ENCODE measurements around the gene CD69. TPM values are rescaled to one million over a fixed set of nuclear protein-coding genes. Genes with fewer than 3 reads are reported as not detected.

The CD69 gene
- total RNA-seq, 1 experiment from 2014 or later = 2.6 TPM

- CTCF ChIA-PET = interaction anchor here (0.7 to 1.3 kb wide), 3 partner anchors 19 to 51 kb away, joined by 3 to 6 read pairs (median 4); no protein-coding TSS in a partner anchor
- H3K27ac Mint-ChIP-seq (ENCODE audit: unreplicated experiment) = peak overlapping the region; percentile 53
- no peak for DNase-seq
- H3K27me3 Mint-ChIP-seq (ENCODE audit: unreplicated experiment) = no peaks in the 10 kb centered on the region
- no peak for TF ChIP-seq CTCF (IDR thresholded peaks at IDR 0.05; ENCODE audit: unreplicated experiment)
- intact Hi-C loops (cut with micrococcal nuclease; ENCODE audit: unreplicated experiment) = no loop called here
- H3K4me1 Mint-ChIP-seq (ENCODE audit: low read depth, unreplicated experiment) = peaks cover 41% of the 10 kb centered on the region
- H3K4me3 Mint-ChIP-seq (ENCODE audit: low read depth, unreplicated experiment) = no peak overlapping the region
- no peaks in the 10 kb centered on the region for H3K36me3 Mint-ChIP-seq (ENCODE audit: insufficient read depth, unreplicated experiment)
- BruUV-seq (replicated peaks) = no TSS peak
- H3K9me3 Mint-ChIP-seq (ENCODE audit: low read depth, unreplicated experiment) = no peaks in the 10 kb centered on the region
Observed at GRCh38 chr12:9793779-9794395, 33.2 kb upstream of the CD69 start.

- no peaks in the 10 kb centered on the region for H3K36me3 Mint-ChIP-seq (ENCODE audit: insufficient read depth, unreplicated experiment)
- peaks cover 41% of the 10 kb centered on the region for H3K4me1 Mint-ChIP-seq (ENCODE audit: low read depth, unreplicated experiment)
- peak overlapping the region; percentile 53 for H3K27ac Mint-ChIP-seq (ENCODE audit: unreplicated experiment)
- H3K27me3 Mint-ChIP-seq (ENCODE audit: unreplicated experiment) = no peaks in the 10 kb centered on the region
- H3K9me3 Mint-ChIP-seq (ENCODE audit: low read depth, unreplicated experiment) = no peaks in the 10 kb centered on the region
- H3K4me3 Mint-ChIP-seq (ENCODE audit: low read depth, unreplicated experiment) = no peak overlapping the region
- intact Hi-C loops (cut with micrococcal nuclease; ENCODE audit: unreplicated experiment) = no loop called here
- DNase-seq = no peak
- TF ChIP-seq CTCF (IDR thresholded peaks at IDR 0.05; ENCODE audit: unreplicated experiment) = no peak
- BruUV-seq (replicated peaks) = no TSS peak
- CTCF ChIA-PET = interaction anchor here (0.7 to 1.0 kb wide), 2 partner anchors 18 to 41 kb away, joined by 4 read pairs; no protein-coding TSS in a partner anchor
Observed at GRCh38 chr12:9792961-9793617, 32.4 kb upstream of the CD69 start.

GRCh38 chr12:9792185-9792900 lies 31.6 kb upstream of the CD69 start:
- Mint-ChIP-seq H3K36me3 (ENCODE audit: insufficient read depth, unreplicated experiment) (no peaks in the 10 kb centered on the region), H3K4me3 (ENCODE audit: low read depth, unreplicated experiment) (no peak overlapping the region), H3K27me3 (ENCODE audit: unreplicated experiment) (no peaks in the 10 kb centered on the region), H3K9me3 (ENCODE audit: low read depth, unreplicated experiment) (no peaks in the 10 kb centered on the region), H3K27ac (ENCODE audit: unreplicated experiment) (peak overlapping the region; percentile 53), H3K4me1 (ENCODE audit: low read depth, unreplicated experiment) (peaks cover 47% of the 10 kb centered on the region)
- BruUV-seq (replicated peaks) = no TSS peak
- TF ChIP-seq CTCF (IDR thresholded peaks at IDR 0.05; ENCODE audit: unreplicated experiment) = no peak
- intact Hi-C loops (cut with micrococcal nuclease; ENCODE audit: unreplicated experiment) = no loop called here
- CTCF ChIA-PET = interaction anchor here (0.7 to 1.0 kb wide), 2 partner anchors 17 to 40 kb away, joined by 4 read pairs; no protein-coding TSS in a partner anchor
- no peak for DNase-seq

GRCh38 chr12:9786726-9787717 lies 26.3 kb upstream of the CD69 start:
- Mint-ChIP-seq H3K27ac (ENCODE audit: unreplicated experiment) (no peak overlapping the region), H3K4me1 (ENCODE audit: low read depth, unreplicated experiment) (peaks cover 25% of the 10 kb centered on the region), H3K4me3 (ENCODE audit: low read depth, unreplicated experiment) (no peak overlapping the region), H3K9me3 (ENCODE audit: low read depth, unreplicated experiment) (peaks cover 3% of the 10 kb centered on the region), H3K27me3 (ENCODE audit: unreplicated experiment) (no peaks in the 10 kb centered on the region), H3K36me3 (ENCODE audit: insufficient read depth, unreplicated experiment) (no peaks in the 10 kb centered on the region)
- no peak for DNase-seq
- TF ChIP-seq CTCF (IDR thresholded peaks at IDR 0.05; ENCODE audit: unreplicated experiment) = no peak
- intact Hi-C loops (cut with micrococcal nuclease; ENCODE audit: unreplicated experiment) = no loop called here
- BruUV-seq (replicated peaks) = no TSS peak
- CTCF ChIA-PET = no interaction called here
